ENCODE measurements around the gene MATN4. TPM values are rescaled to one million over a fixed set of nuclear protein-coding genes. Genes with fewer than 3 reads are reported as not detected.
"Not testable (repeated sequence)": the region's sequence is repeated elsewhere in the genome, so short reads cannot be mapped to it uniquely, and the experiment has no call there.

MATN4 gene
- not detected for total RNA-seq

GRCh38 chr20:45308117-45308778, at the start of gene MATN4:
Gene MATN4 (minus strand): TSS chr20:45308299. CDS start chr20:45305582, 2,717 bp downstream.
- no peak for DNase-seq

GRCh38 chr20:45355209-45356084, 47.3 kb upstream of the MATN4 start:
- no peak for DNase-seq

- DNase-seq: no peak
These were observed 46.5 kb upstream of the MATN4 start for GRCh38 chr20:45354423-45355208.

- no peak for DNase-seq
These were observed 45.6 kb upstream of the MATN4 start for GRCh38 chr20:45353746-45354145.

GRCh38 chr20:45352729-45353128, 44.6 kb upstream of the MATN4 start:
- DNase-seq: no peak

GRCh38 chr20:45350795-45351194, 42.7 kb upstream of the MATN4 start:
- not testable (repeated sequence) for DNase-seq

- DNase-seq: no peak
These were observed 42.1 kb upstream of the MATN4 start for GRCh38 chr20:45350217-45350616.

- DNase-seq: no peak
These were observed 40.1 kb upstream of the MATN4 start, which contains the start of gene SDC4 for GRCh38 chr20:45347936-45348778. Gene SDC4 (minus strand): TSS chr20:45348424. CDS start chr20:45348384, 40 bp downstream.

- DNase-seq: no peak
These were observed 39.3 kb upstream of the MATN4 start for GRCh38 chr20:45347297-45347935.

- no peak for DNase-seq
These were observed 38.8 kb upstream of the MATN4 start for GRCh38 chr20:45346851-45347250.

GRCh38 chr20:45346291-45346718, 38.2 kb upstream of the MATN4 start:
- DNase-seq: no peak

GRCh38 chr20:45345104-45345936, 37.2 kb upstream of the MATN4 start:
- no peak for DNase-seq

- DNase-seq: peak; percentile 24
These were observed 36.2 kb upstream of the MATN4 start for GRCh38 chr20:45344168-45344860.

- no peak for DNase-seq
These were observed 35.6 kb upstream of the MATN4 start for GRCh38 chr20:45343532-45344167.

- no peak for DNase-seq
These were observed 34.9 kb upstream of the MATN4 start for GRCh38 chr20:45342855-45343531.

GRCh38 chr20:45341939-45342854, 34.1 kb upstream of the MATN4 start:
- no peak for DNase-seq

GRCh38 chr20:45341579-45341938, 33.5 kb upstream of the MATN4 start:
- DNase-seq: no peak

All from occipital lobe (tissue), 2 donors.